ENCODE results near the gene RGS9. TPM values are rescaled to one million over a fixed set of nuclear protein-coding genes. Genes with fewer than 3 reads are reported as not detected.

The RGS9 gene
- total RNA-seq, 1 experiment from 2014 or later, result 8.6 TPM

- CTCF ChIA-PET, result interaction anchor here (1.5 to 1.9 kb wide), 2 partner anchors 19 to 56 kb away, joined by 4 to 5 read pairs; partner anchors contain the start of gene RGS9
Measured at GRCh38 chr17:65156185-65156834, 19.1 kb downstream of the RGS9 start.

More at GRCh38 chr17:65156185-65156834, 19.1 kb downstream of the RGS9 start:
- ChIA-PET RAD21 (ENCODE audit: low non-redundant PET in 1 of 2, low total read pairs in 2 of 2, uncharacterized antibody in 2 of 2, unreplicated experiment in 2 of 2) (no interaction called here), POLR2A (no interaction called here)
- Histone ChIP-seq H2AFZ (ENCODE audit: low read depth, low read length, poor library complexity, severe bottlenecking) (no peak overlapping the region), H3K27ac (ENCODE audit: low read depth, low read length) (no peak overlapping the region), H3K36me3 (ENCODE audit: control insufficient read depth in 1 of 2, insufficient read depth in 2 of 2, low read length in 2 of 2) (no peaks in the 10 kb centered on the region), H3K9me3 (ENCODE audit: control insufficient read depth in 1 of 2, insufficient read depth in 1 of 2, low read depth in 1 of 2, low read length in 2 of 2) (no peaks in the 10 kb centered on the region), H4K20me1 (ENCODE audit: insufficient read depth) (no peaks in the 10 kb centered on the region), H3K79me2 (ENCODE audit: insufficient read depth, low read length) (no peaks in the 10 kb centered on the region), H3K27me3 (ENCODE audit: insufficient read depth, low read length) (no peaks in the 10 kb centered on the region; the same call in 1 of the 2 replicates), H3K4me2 (ENCODE audit: low read length) (no peak overlapping the region), H3K4me1 (ENCODE audit: control insufficient read depth in 1 of 2, insufficient read depth in 2 of 2, low read length in 2 of 2) (no peaks in the 10 kb centered on the region), H3K9ac (ENCODE audit: low read length) (no peak overlapping the region), H3K9me2 (ENCODE audit: insufficient read depth) (no peaks in the 10 kb centered on the region), H3K4me3 (replicated peaks in 1 of 2; ENCODE audit: low read depth in 1 of 2, low read length in 2 of 2) (no peak overlapping the region)
- BruUV-seq (replicated peaks), result no TSS peak
- TF ChIP-seq SP1 (IDR thresholded peaks at IDR 0.05; ENCODE audit: low read depth) (no peak), TCF7L2 (IDR thresholded peaks at IDR 0.05; ENCODE audit: borderline replicate concordance, extremely low read depth, insufficient read depth, insufficient read length) (no peak), POLR2A (IDR thresholded peaks at IDR 0.05; ENCODE audit: borderline replicate concordance, extremely low read depth, insufficient read depth, insufficient read length) (no peak), MAX (IDR thresholded peaks at IDR 0.05) (no peak), RAD21 (IDR thresholded peaks at IDR 0.05; ENCODE audit: low read depth) (no peak), ZBTB33 (IDR thresholded peaks at IDR 0.05; ENCODE audit: extremely low read depth, insufficient replicate concordance, low read length) (no peak), SRF (IDR thresholded peaks at IDR 0.05; ENCODE audit: low read depth) (no peak)
- ATAC-seq (no peak), DNase-seq (ENCODE audit: low read depth, low spot score) (no peak)
- intact Hi-C loops (cut with micrococcal nuclease), result no loop called here
